ENCODE data around the gene PHAF1. TPM values are rescaled to one million over a fixed set of nuclear protein-coding genes. Genes with fewer than 3 reads are reported as not detected.
A peak's percentile ranks its signal among the peaks of the same experiment; 100 is the strongest.

PHAF1 gene
- total and polyA plus RNA-seq, 2 donors (not counting 1 experiment from before 2014, with no cell fraction given): 18.3 to 21.5 TPM

DNA sequence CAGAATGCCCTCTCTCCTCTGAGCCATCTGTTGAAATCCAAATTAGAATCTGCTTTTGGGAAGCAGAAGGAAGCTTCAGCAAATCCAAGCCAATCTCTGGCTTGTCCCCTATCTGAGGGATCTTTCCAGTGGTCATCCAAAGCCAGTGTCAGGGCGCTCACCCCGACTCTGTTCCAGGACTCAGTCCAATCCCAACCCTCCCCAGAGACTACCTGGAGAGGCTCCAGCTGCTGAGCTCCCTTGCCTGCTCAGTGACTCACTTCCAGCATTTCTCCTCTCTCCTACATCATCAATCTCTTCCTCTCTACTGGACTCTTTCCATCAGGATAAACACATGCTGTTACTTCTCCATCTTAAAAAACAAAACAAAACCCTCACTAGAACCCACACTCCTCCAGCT, 71.6 kb downstream of the PHAF1 start:
- Histone ChIP-seq H3K4me1 (ENCODE audit: control insufficient read depth, extremely low read depth, insufficient read depth, low read length) (peaks cover 20% of the 10 kb centered on the region), H3K4me3 (replicated peaks in 1 of 4; ENCODE audit: control extremely low read depth in 1 of 4, insufficient read depth in 1 of 4, low read depth in 3 of 4, low read length in 4 of 4) (peak overlapping the region in 2 of 4 experiments; percentile 42 to 46), H4K20me1 (ENCODE audit: control insufficient read depth, extremely low read depth, insufficient read depth, low read length) (no peaks in the 10 kb centered on the region), H3K4me2 (ENCODE audit: extremely low read depth, insufficient read depth, low read length) (peak overlapping the region; percentile 72), H2AFZ (ENCODE audit: low read length) (no peak overlapping the region), H3K79me2 (ENCODE audit: control insufficient read depth, insufficient read depth, low read length) (peaks cover 9% of the 10 kb centered on the region), H3K27ac (ENCODE audit: insufficient read depth, low read length) (peak overlapping the region; percentile 36), H3K27me3 (ENCODE audit: control insufficient read depth, insufficient read depth, low read length) (no peaks in the 10 kb centered on the region), H3K9me3 (ENCODE audit: control insufficient read depth, insufficient read depth, low read depth, low read length) (no peaks in the 10 kb centered on the region), H3K9ac (ENCODE audit: insufficient read depth, low read length) (no peak overlapping the region), H3K36me3 (ENCODE audit: control insufficient read depth, insufficient read depth, low read length) (peaks cover 6% of the 10 kb centered on the region)
- TF ChIP-seq, protein P1, sequence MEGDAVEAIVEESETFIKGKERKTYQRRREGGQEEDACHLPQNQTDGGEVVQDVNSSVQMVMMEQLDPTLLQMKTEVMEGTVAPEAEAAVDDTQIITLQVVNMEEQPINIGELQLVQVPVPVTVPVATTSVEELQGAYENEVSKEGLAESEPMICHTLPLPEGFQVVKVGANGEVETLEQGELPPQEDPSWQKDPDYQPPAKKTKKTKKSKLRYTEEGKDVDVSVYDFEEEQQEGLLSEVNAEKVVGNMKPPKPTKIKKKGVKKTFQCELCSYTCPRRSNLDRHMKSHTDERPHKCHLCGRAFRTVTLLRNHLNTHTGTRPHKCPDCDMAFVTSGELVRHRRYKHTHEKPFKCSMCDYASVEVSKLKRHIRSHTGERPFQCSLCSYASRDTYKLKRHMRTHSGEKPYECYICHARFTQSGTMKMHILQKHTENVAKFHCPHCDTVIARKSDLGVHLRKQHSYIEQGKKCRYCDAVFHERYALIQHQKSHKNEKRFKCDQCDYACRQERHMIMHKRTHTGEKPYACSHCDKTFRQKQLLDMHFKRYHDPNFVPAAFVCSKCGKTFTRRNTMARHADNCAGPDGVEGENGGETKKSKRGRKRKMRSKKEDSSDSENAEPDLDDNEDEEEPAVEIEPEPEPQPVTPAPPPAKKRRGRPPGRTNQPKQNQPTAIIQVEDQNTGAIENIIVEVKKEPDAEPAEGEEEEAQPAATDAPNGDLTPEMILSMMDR (conservative IDR thresholded peaks at IDR 0.05 in 1 of 2, IDR thresholded peaks at IDR 0.05 in 1 of 2; ENCODE audit: low read depth in 1 of 2, low read length in 2 of 2): no peak
- no peak for TF ChIP-seq EZH2 (IDR thresholded peaks at IDR 0.05; ENCODE audit: low read length, missing control alignments)
- peak; percentile 84 to 95 for DNase-seq (ENCODE audit: low read depth in 2 of 2)

DNA sequence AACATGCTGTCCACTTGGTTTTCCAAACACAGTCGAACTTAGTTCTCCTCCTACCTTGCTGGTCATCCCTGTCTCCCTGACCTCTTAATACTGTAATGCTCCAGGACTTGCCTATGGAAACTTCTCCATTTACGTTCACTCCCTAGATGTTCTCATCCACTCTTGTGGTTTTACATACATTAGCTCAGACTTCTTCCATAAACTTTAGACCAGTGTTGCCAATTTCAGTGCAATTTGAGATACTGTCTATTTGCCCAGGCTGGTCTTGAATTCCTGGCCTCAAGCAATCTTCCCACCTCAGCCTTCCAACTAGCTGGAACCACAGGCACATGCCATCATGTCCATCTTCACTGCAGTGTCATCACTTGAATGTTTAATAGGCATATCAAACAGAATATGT, 72.5 kb downstream of the PHAF1 start:
- H3K9me3 ChIP-seq (ENCODE audit: control insufficient read depth, insufficient read depth, low read depth, low read length): no peaks in the 10 kb centered on the region
- peaks cover 24% of the 10 kb centered on the region for H3K4me1 ChIP-seq (ENCODE audit: control insufficient read depth, extremely low read depth, insufficient read depth, low read length)
- no peaks in the 10 kb centered on the region for H3K27me3 ChIP-seq (ENCODE audit: control insufficient read depth, insufficient read depth, low read length)
- H4K20me1 ChIP-seq (ENCODE audit: control insufficient read depth, extremely low read depth, insufficient read depth, low read length): no peaks in the 10 kb centered on the region
- TF ChIP-seq, protein P1 (conservative IDR thresholded peaks at IDR 0.05 in 1 of 2, IDR thresholded peaks at IDR 0.05 in 1 of 2; ENCODE audit: low read depth in 1 of 2, low read length in 2 of 2): no peak
- no peak for TF ChIP-seq EZH2 (IDR thresholded peaks at IDR 0.05; ENCODE audit: low read length, missing control alignments)
- no peak for DNase-seq (ENCODE audit: low read depth in 2 of 2)
- H3K36me3 ChIP-seq (ENCODE audit: control insufficient read depth, insufficient read depth, low read length): peaks cover 5% of the 10 kb centered on the region
- no peak overlapping the region for H2AFZ ChIP-seq (ENCODE audit: low read length)
- H3K27ac ChIP-seq (ENCODE audit: insufficient read depth, low read length): no peak overlapping the region
- peak overlapping the region; percentile 55 to 89 (median 65) for H3K4me3 ChIP-seq (replicated peaks in 1 of 4; ENCODE audit: control extremely low read depth in 1 of 4, insufficient read depth in 1 of 4, low read depth in 3 of 4, low read length in 4 of 4)
- no peak overlapping the region for H3K9ac ChIP-seq (ENCODE audit: insufficient read depth, low read length)
- H3K4me2 ChIP-seq (ENCODE audit: extremely low read depth, insufficient read depth, low read length): peak overlapping the region; percentile 82
- H3K79me2 ChIP-seq (ENCODE audit: control insufficient read depth, insufficient read depth, low read length): peaks cover 9% of the 10 kb centered on the region

DNA sequence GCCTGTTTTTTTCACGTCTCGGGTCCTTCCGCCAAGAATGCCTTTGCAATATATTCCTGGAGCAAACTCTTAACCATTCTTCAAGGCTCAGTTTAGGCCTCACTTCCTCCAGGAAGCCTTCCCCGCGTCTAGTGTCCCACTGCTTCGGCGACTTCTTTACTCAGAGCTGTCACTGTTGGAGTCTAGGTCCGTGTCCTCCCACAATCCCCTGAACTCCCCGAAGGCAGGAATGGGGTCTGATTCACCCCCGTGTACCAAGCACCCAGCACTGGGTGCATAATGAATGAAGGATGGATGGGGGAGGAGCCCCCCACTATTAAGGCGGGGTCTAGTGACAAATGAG, 73.5 kb downstream of the PHAF1 start:
- Histone ChIP-seq H4K20me1 (ENCODE audit: control insufficient read depth, extremely low read depth, insufficient read depth, low read length) (no peaks in the 10 kb centered on the region), H3K4me3 (replicated peaks in 1 of 4; ENCODE audit: control extremely low read depth in 1 of 4, insufficient read depth in 1 of 4, low read depth in 3 of 4, low read length in 4 of 4) (peak overlapping the region; percentile 55 to 89 (median 65))
- TF ChIP-seq EZH2 (IDR thresholded peaks at IDR 0.05; ENCODE audit: low read length, missing control alignments): no peak
- TF ChIP-seq, protein P1 (conservative IDR thresholded peaks at IDR 0.05 in 1 of 2, IDR thresholded peaks at IDR 0.05 in 1 of 2; ENCODE audit: low read depth in 1 of 2, low read length in 2 of 2): no peak

More for the DNA sequence above, 73.5 kb downstream of the PHAF1 start:
- Histone ChIP-seq H2AFZ (ENCODE audit: low read length) (peak overlapping the region; percentile 9), H3K9ac (ENCODE audit: insufficient read depth, low read length) (peak overlapping the region; percentile 17), H3K36me3 (ENCODE audit: control insufficient read depth, insufficient read depth, low read length) (peaks cover 5% of the 10 kb centered on the region), H3K79me2 (ENCODE audit: control insufficient read depth, insufficient read depth, low read length) (peaks cover 9% of the 10 kb centered on the region), H3K4me2 (ENCODE audit: extremely low read depth, insufficient read depth, low read length) (peak overlapping the region; percentile 82), H3K27ac (ENCODE audit: insufficient read depth, low read length) (peak overlapping the region; percentile 98), H3K27me3 (ENCODE audit: control insufficient read depth, insufficient read depth, low read length) (no peaks in the 10 kb centered on the region), H3K4me1 (ENCODE audit: control insufficient read depth, extremely low read depth, insufficient read depth, low read length) (peaks cover 24% of the 10 kb centered on the region), H3K9me3 (ENCODE audit: control insufficient read depth, insufficient read depth, low read depth, low read length) (no peaks in the 10 kb centered on the region)
- DNase-seq (ENCODE audit: low read depth in 2 of 2): no peak
